ENCODE measurements around the gene HIRIP3. TPM values are rescaled to one million over a fixed set of nuclear protein-coding genes. Genes with fewer than 3 reads are reported as not detected.

The HIRIP3 gene
- total and polyA plus RNA-seq, 2 experiments from 2014 or later: 10.4 to 18.5 TPM

DNA sequence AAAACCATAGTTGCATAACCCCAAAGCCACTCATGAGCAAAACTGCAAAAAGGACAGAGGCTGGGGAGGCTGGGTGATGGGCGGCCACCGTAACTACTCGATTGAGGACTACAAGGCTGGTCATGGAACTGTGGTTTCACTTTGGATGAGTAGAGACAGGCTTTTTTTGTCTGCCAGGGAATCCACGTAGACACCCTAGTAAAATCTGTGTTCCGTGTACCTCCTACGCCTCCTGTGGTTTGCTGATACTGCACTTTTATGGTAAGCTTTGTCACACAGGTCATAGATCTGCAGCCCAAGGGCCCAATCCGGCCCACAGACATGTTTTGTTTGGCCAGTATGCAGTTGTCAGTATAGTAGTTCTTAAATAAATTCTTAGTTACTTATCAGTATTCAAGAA is 37.9 kb upstream of the HIRIP3 start:
- Histone ChIP-seq H3K9me2 (ENCODE audit: insufficient read depth) (no peaks in the 10 kb centered on the region), H3F3A (replicated peaks; ENCODE audit: low read depth) (0 out of 2 replicates have a peak, but pooled peaks cover 3% of the 10 kb centered on the region), H4K20me1 (replicated peaks; ENCODE audit: insufficient read depth) (no peaks in the 10 kb centered on the region; the same call in 1 of the 2 replicates), H3K4me2 (no peak overlapping the region), H3K36me3 (ENCODE audit: insufficient read depth) (no peaks in the 10 kb centered on the region), H3K27me3 (ENCODE audit: insufficient read depth) (peaks cover 10% of the 10 kb centered on the region; the same call in 1 of the 2 replicates), H3K79me2 (replicated peaks; ENCODE audit: insufficient read depth) (no peaks in the 10 kb centered on the region), H3K4me3 (no peak overlapping the region), H3K27ac (ENCODE audit: low read depth) (no peak overlapping the region), H3K4me1 (ENCODE audit: insufficient read depth) (peaks cover 24% of the 10 kb centered on the region), H2AFZ (no peak overlapping the region)
- TF ChIP-seq CREB1 (CRISPR knock-in tag; IDR thresholded peaks at IDR 0.05; ENCODE audit: low read depth): no peak
- no peak for TF ChIP-seq STAT1 (IDR thresholded peaks at IDR 0.05; ENCODE audit: unreplicated experiment)
- no peak for TF ChIP-seq ZNF462 (CRISPR knock-in tag; IDR thresholded peaks at IDR 0.05)
- TF ChIP-seq JUNB (IDR thresholded peaks at IDR 0.05; ENCODE audit: unreplicated experiment): no peak
- no peak for TF ChIP-seq CTCF (conservative IDR thresholded peaks at IDR 0.05; ENCODE audit: low read depth in 2 of 2)
- TF ChIP-seq ZNF114 (CRISPR knock-in tag; IDR thresholded peaks at IDR 0.05): no peak
- TF ChIP-seq, protein P1, sequence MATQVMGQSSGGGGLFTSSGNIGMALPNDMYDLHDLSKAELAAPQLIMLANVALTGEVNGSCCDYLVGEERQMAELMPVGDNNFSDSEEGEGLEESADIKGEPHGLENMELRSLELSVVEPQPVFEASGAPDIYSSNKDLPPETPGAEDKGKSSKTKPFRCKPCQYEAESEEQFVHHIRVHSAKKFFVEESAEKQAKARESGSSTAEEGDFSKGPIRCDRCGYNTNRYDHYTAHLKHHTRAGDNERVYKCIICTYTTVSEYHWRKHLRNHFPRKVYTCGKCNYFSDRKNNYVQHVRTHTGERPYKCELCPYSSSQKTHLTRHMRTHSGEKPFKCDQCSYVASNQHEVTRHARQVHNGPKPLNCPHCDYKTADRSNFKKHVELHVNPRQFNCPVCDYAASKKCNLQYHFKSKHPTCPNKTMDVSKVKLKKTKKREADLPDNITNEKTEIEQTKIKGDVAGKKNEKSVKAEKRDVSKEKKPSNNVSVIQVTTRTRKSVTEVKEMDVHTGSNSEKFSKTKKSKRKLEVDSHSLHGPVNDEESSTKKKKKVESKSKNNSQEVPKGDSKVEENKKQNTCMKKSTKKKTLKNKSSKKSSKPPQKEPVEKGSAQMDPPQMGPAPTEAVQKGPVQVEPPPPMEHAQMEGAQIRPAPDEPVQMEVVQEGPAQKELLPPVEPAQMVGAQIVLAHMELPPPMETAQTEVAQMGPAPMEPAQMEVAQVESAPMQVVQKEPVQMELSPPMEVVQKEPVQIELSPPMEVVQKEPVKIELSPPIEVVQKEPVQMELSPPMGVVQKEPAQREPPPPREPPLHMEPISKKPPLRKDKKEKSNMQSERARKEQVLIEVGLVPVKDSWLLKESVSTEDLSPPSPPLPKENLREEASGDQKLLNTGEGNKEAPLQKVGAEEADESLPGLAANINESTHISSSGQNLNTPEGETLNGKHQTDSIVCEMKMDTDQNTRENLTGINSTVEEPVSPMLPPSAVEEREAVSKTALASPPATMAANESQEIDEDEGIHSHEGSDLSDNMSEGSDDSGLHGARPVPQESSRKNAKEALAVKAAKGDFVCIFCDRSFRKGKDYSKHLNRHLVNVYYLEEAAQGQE (IDR thresholded peaks at IDR 0.05; ENCODE audit: unreplicated experiment): no peak
- TF ChIP-seq POLR2AphosphoS5 (IDR thresholded peaks at IDR 0.05; ENCODE audit: low read depth): no peak
- TF ChIP-seq EZH2 (IDR thresholded peaks at IDR 0.05; ENCODE audit: low read depth, unreplicated experiment): no peak
- no peak for TF ChIP-seq EZH2phosphoT487 (IDR thresholded peaks at IDR 0.05; ENCODE audit: unreplicated experiment)
- no peak for TF ChIP-seq NANOG (IDR thresholded peaks at IDR 0.05; ENCODE audit: borderline replicate concordance)
- no peak for TF ChIP-seq ETS1 (IDR thresholded peaks at IDR 0.05)
- TF ChIP-seq ZNF331 (CRISPR knock-in tag; IDR thresholded peaks at IDR 0.05; ENCODE audit: low read depth): no peak
- Mint-ChIP-seq H3K36me3 (ENCODE audit: low read depth) (no peaks in the 10 kb centered on the region; the same call in 2 of the 3 replicates), H3K4me1 (peaks cover 29% of the 10 kb centered on the region), H3K27me3 (ENCODE audit: insufficient read depth, low read depth, poor library complexity) (peaks cover 24% of the 10 kb centered on the region), H3K9me3 (peaks cover 3% of the 10 kb centered on the region; the same call in 1 of the 3 replicates), H3K27ac (no peak overlapping the region), H3K4me3 (no peak overlapping the region)
- ATAC-seq (no peak), DNase-seq (ENCODE audit: low spot score) (no peak)

Data from GM23338 (cell line).